ENCODE data around the gene MR1.

The MR1 gene

DNA sequence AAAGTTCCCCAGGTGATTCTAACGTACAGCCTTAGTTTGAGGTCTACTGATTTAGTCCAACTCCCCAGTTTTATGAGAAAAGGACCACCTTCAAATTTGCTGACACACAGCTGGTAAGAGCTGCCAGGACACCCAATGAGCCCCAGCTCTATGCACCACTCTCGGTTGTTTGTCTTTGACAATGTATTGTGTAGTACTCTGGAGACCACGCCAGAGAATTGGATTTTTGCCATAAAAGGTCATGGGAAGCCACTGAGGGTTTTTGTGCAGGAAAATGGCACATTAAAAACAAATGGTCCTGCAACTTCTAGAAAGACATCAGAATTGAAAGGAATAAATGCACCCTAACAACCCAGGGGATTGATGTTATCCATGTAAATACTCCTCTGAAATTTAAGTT is 47.6 kb downstream of the MR1 start:
- H3K9me3 Mint-ChIP-seq: no peaks in the 10 kb centered on the region
- H3K4me1 Mint-ChIP-seq: peaks cover 5% of the 10 kb centered on the region
- no peak for ATAC-seq (replicated peaks; ENCODE audit: extremely low read depth, poor library complexity, severe bottlenecking)

DNA sequence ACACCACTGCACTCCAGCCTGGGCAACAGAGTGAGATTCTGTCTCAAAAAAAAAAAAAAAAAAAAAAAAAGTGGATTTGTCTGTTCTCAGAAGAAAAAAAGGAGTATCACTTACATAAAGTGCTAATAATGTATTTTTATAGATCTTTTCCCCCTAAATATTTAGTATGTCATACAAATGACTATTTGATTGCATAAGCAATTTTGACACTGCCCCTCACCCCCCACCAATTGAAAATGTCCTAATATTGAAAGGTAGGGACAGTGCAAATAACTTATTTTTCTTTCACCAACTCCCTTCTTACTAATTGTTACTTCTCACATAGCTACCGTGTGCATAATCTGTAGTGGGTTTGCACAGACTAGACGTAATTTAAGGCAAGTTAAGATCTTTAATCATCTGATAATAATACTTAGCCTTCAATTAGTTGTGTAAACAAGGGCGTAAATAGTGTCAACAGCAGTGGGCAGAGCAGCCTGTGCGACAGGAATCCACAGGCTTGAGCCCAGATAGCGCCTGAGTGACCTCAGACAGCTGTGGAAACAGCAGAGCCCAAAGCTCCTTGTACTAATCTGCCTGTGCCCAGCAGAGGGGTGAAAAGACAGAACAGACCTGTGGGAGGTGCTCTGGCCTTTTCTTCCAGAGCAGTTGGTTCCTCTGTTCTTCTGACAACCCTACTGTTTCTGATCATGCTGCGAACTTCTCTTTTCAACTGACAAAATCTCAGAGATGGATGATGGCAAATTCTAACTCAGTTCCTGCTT is 50.2 kb downstream of the MR1 start:
- ATAC-seq (replicated peaks; ENCODE audit: extremely low read depth, poor library complexity, severe bottlenecking) (no peak), DNase-seq (ENCODE audit: low spot score in 2 of 2) (peak; percentile 22 to 28)
- H3K9me3 Mint-ChIP-seq: no peaks in the 10 kb centered on the region
- no peak overlapping the region for H3K27ac Mint-ChIP-seq (ENCODE audit: low read depth)
- peaks cover 20% of the 10 kb centered on the region for H3K27me3 Mint-ChIP-seq
- no peak overlapping the region for H3K4me3 Mint-ChIP-seq
- H3K36me3 Mint-ChIP-seq (ENCODE audit: insufficient read depth): peaks cover 8% of the 10 kb centered on the region
- H3K4me1 Mint-ChIP-seq: peaks cover 15% of the 10 kb centered on the region

More for the DNA sequence above, 47.6 kb downstream of the MR1 start:
- Mint-ChIP-seq H3K4me3 (no peak overlapping the region), H3K36me3 (ENCODE audit: insufficient read depth) (peaks cover 2% of the 10 kb centered on the region), H3K27ac (ENCODE audit: low read depth) (no peak overlapping the region), H3K27me3 (peaks cover 46% of the 10 kb centered on the region)
- DNase-seq (ENCODE audit: low spot score in 2 of 2): no peak

DNA sequence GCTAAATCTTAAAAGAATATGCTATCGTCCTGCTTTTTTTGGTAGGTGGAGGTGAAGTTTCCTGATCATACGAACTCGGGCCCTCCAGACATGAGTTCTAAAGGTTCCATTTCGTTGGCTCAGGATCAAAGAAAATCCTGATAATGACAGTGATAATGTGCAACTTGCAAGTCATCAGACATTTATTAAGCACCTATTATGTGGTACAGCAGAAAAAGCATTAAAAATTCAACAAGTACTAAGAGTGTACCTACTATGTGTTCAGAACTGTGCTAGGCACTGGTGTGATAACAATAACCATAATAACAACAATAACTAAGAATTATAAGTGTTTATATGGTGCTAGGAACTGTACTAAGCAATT is 50.8 kb downstream of the MR1 start:
- Mint-ChIP-seq H3K9me3 (no peaks in the 10 kb centered on the region), H3K4me1 (peaks cover 17% of the 10 kb centered on the region), H3K27me3 (peaks cover 14% of the 10 kb centered on the region), H3K27ac (ENCODE audit: low read depth) (no peak overlapping the region), H3K4me3 (no peak overlapping the region), H3K36me3 (ENCODE audit: insufficient read depth) (peaks cover 9% of the 10 kb centered on the region)
- no peak for DNase-seq (ENCODE audit: low spot score in 2 of 2)
- no peak for ATAC-seq (replicated peaks; ENCODE audit: extremely low read depth, poor library complexity, severe bottlenecking)

DNA sequence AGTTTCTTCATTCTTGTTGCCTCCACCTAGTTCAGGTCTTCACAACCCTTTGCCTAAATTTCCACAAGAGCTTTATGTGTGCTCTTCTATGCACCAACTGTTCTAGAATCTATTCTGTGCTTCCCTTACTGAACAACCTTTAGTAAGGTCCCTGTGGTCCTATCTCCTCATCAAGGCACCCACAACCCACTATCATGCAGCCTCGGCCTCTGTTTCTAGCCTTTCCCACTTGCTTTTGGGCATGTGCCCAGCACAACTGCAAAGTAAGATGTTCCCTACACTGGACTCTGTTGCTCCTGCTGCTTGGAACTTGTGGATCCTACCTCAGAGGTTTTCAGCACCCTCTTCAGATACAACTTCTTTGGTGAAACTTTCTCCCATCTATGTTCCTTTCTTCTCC is 52.3 kb downstream of the MR1 start:
- H3K36me3 Mint-ChIP-seq (ENCODE audit: insufficient read depth): peaks cover 21% of the 10 kb centered on the region
- H3K27me3 Mint-ChIP-seq: no peaks in the 10 kb centered on the region
- ATAC-seq (replicated peaks; ENCODE audit: extremely low read depth, poor library complexity, severe bottlenecking) (no peak), DNase-seq (ENCODE audit: low spot score in 2 of 2) (no peak)
- H3K4me3 Mint-ChIP-seq: no peak overlapping the region
- H3K9me3 Mint-ChIP-seq: no peaks in the 10 kb centered on the region
- H3K27ac Mint-ChIP-seq (ENCODE audit: low read depth): no peak overlapping the region
- H3K4me1 Mint-ChIP-seq: peaks cover 29% of the 10 kb centered on the region

DNA sequence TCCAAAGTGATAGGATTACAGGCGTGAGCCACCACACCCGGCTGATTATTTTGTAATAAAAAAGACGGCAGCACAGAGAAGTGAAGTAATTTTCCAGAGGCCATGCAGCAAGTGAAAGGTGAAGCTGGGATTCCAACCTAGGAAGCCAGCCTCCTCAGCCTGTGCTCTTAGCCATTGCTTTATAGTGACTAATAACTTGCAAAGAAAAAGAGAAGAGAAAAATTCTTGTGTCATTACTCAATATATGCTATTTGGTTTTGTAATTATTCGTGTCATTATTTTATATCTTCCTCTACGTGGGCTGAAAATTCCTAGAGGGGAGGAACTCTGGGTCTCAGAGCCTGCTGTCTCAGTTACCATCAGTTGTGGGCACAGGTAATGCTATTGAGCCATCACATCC is 53.1 kb downstream of the MR1 start:
- DNase-seq (ENCODE audit: low spot score in 2 of 2) (no peak), ATAC-seq (replicated peaks; ENCODE audit: extremely low read depth, poor library complexity, severe bottlenecking) (no peak)
- Mint-ChIP-seq H3K27ac (ENCODE audit: low read depth) (no peak overlapping the region), H3K4me1 (peaks cover 38% of the 10 kb centered on the region), H3K4me3 (no peak overlapping the region), H3K27me3 (no peaks in the 10 kb centered on the region), H3K36me3 (ENCODE audit: insufficient read depth) (peaks cover 26% of the 10 kb centered on the region), H3K9me3 (no peaks in the 10 kb centered on the region)

DNA sequence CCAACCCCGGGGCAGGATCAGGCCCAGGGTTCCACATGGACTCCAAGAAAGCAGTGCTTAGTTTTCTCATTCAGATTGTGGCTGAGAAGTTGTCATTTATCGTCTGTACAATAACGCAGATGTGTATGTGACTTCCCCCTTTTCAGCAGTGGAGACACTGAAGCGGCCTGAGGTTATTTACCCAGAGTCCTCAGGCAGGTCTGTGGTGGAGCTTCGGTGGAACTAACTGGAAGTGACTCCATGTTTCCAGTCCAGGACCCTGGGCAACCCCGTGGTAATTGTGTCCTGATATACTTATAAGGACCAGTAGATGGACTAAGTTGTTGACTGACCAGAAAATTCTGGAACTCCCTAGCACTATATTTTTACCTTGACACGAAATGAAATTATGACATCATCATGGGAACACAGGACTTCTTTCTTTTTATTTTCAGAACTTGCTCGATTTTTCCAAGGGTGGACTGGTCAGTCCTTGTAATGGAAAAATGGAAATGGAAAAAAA is 53.7 kb downstream of the MR1 start:
- H3K4me3 Mint-ChIP-seq: peak overlapping the region; percentile 96
- no peaks in the 10 kb centered on the region for H3K27me3 Mint-ChIP-seq
- DNase-seq (ENCODE audit: low spot score in 2 of 2): no peak
- peaks cover 29% of the 10 kb centered on the region for H3K36me3 Mint-ChIP-seq (ENCODE audit: insufficient read depth)
- H3K27ac Mint-ChIP-seq (ENCODE audit: low read depth): peak overlapping the region; percentile 97
- H3K9me3 Mint-ChIP-seq: no peaks in the 10 kb centered on the region
- no peak for ATAC-seq (replicated peaks; ENCODE audit: extremely low read depth, poor library complexity, severe bottlenecking)
- H3K4me1 Mint-ChIP-seq: peaks cover 43% of the 10 kb centered on the region

DNA sequence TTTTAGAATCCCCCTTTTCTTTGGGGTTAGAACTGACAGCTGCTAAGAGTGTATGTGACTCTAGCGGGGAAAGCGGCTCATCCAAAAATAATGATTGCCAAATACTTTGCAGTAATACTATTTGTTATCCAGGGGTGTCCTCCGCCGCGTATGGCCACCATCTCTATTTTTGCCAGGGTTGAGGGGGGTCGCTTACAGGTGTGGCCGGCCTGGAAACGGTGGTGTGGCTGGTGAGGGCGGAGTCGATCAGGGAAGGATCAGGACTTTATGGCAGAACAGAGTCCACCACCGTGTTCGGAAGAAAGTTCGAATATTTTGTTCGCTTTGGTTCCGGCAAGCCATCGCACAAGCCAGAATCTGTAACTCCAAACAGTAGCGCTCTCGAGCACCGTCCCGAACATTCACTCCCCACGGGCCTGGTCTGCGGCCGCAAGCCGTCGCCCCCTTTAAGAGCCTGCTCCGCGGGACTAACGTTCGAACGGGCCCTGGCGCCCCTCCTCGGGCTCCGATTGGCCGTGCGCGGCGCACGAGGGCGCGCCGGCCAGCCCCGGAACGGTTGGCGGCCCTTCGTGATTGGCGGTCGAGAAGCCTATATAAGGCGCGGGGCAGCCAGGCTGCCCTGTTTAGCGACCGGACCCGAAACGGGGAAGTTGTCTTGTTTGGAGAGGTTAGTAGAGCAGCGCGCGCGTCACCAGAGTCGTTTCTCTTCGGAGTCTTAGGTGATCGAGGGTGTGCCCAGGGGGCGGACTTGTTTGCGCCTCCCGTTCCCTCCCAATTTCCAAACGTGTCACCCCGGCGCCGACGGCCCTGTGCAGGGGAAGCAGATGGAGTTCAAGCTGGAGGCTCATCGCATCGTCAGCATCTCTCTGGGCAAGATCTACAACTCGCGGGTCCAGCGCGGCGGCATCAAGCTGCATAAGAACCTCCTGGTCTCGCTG is 54.6 kb downstream of the MR1 start, which contains the start of gene IER5:
TSS of gene IER5 (plus strand) at position 622 of the 938 bp plus-strand sequence. CDS start at position 825, 203 bp downstream.
- DNase-seq (ENCODE audit: low spot score in 2 of 2): peak; percentile 89 to 93
- peak; percentile 61 for ATAC-seq (replicated peaks; ENCODE audit: extremely low read depth, poor library complexity, severe bottlenecking)
- Mint-ChIP-seq H3K4me1 (peaks cover 52% of the 10 kb centered on the region), H3K27me3 (no peaks in the 10 kb centered on the region), H3K9me3 (no peaks in the 10 kb centered on the region), H3K27ac (ENCODE audit: low read depth) (peak within 1 kb of the TSS; percentile 97), H3K4me3 (peak within 1 kb of the TSS; percentile 96), H3K36me3 (ENCODE audit: insufficient read depth) (peaks cover 37% of the 10 kb centered on the region)

DNA sequence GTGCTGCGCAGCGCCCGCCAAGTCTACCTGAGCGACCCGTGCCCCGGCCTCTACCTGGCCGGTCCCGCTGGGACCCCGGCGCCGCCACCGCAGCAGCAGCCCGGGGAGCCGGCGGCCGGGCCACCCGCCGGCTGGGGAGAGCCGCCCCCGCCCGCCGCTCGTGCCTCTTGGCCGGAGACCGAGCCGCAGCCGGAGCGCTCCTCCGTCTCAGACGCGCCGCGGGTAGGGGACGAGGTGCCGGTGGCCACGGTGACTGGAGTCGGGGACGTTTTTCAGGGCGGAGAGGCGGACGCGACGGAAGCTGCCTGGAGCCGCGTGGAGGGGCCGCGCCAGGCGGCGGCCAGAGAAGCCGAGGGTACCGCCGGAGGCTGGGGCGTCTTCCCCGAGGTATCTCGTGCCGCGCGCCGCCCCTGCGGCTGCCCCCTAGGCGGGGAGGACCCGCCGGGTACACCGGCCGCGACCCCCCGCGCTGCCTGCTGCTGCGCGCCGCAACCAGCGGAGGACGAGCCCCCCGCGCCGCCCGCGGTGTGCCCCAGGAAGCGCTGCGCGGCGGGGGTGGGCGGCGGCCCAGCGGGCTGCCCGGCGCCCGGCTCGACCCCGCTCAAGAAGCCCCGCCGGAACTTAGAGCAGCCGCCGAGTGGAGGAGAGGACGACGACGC is 55.4 kb downstream of the MR1 start:
- H3K4me3 Mint-ChIP-seq: peak overlapping the region; percentile 96
- H3K9me3 Mint-ChIP-seq: no peaks in the 10 kb centered on the region
- DNase-seq (ENCODE audit: low spot score in 2 of 2): peak; percentile 26 to 32
- H3K27ac Mint-ChIP-seq (ENCODE audit: low read depth): peak overlapping the region; percentile 97
- H3K27me3 Mint-ChIP-seq: no peaks in the 10 kb centered on the region
- peaks cover 53% of the 10 kb centered on the region for H3K4me1 Mint-ChIP-seq
- H3K36me3 Mint-ChIP-seq (ENCODE audit: insufficient read depth): peaks cover 37% of the 10 kb centered on the region
- peak; percentile 5 for ATAC-seq (replicated peaks; ENCODE audit: extremely low read depth, poor library complexity, severe bottlenecking)

DNA sequence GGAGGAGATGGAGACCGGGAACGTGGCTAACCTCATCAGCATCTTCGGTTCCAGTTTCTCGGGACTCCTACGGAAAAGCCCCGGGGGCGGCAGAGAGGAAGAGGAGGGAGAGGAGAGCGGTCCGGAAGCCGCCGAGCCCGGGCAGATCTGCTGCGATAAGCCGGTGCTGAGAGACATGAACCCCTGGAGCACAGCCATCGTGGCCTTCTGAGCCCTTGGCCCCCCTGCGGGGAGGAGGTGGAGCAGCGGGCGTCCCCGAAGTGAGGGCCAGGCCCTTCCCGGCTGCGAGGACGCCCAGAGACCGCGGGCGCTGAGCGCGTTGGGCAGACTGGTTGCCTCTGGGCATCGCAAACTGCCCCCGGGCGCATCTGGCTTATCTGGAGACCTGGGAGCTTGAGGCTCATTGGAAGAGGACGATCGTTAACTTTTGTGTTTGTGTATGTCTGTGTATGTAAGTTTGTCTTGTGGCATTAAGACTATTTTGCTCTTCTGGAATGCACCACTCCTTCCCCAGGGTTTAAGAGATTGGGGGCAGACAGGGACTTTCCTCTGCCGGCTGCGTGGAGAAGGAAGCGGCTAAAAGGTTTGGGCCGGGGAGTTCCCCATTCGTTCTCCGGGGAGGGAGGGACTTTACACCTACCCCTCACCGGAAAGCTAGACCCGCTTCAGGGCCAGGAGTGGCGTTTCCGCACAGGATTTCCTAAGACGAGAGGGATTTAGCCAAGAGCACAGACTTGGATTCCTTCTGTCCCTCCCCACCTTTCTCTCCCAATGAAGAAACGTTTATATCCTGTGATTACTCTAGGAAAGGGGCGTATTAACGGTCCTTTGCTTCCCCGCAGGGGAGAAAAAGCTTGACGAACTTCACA is 56.1 kb downstream of the MR1 start:
- Mint-ChIP-seq H3K4me1 (peaks cover 53% of the 10 kb centered on the region), H3K9me3 (no peaks in the 10 kb centered on the region), H3K4me3 (peak overlapping the region; percentile 96), H3K36me3 (ENCODE audit: insufficient read depth) (peaks cover 37% of the 10 kb centered on the region), H3K27ac (ENCODE audit: low read depth) (peak overlapping the region; percentile 97), H3K27me3 (no peaks in the 10 kb centered on the region)
- DNase-seq (ENCODE audit: low spot score in 2 of 2) (peak; percentile 57 to 78), ATAC-seq (replicated peaks; ENCODE audit: extremely low read depth, poor library complexity, severe bottlenecking) (peak; percentile 70)

DNA sequence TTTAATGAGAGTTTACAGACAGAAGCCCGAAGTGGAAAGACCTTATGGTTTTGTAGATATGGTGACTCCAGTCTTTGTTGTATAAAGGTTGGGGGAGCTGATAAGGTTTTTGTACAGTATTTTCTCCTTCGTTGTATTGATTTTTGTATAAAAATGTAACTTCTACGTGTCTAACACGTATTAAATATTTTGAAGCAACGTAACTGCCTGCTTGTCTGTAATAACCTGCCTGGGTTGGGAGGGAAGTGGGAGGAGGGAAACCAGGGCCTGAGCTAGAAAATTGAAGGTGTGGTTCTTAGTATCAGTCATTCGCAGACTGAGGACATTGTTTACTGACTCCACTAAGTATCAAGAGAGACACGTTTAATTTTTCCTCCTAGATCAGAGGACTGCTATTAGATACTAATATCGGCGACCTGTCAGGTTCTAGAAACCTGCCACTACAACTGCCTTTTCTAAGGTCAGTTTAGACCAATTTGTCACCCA is 56.9 kb downstream of the MR1 start:
- Mint-ChIP-seq H3K36me3 (ENCODE audit: insufficient read depth) (peaks cover 37% of the 10 kb centered on the region), H3K9me3 (no peaks in the 10 kb centered on the region), H3K4me3 (peak overlapping the region; percentile 96), H3K4me1 (peaks cover 53% of the 10 kb centered on the region), H3K27ac (ENCODE audit: low read depth) (peak overlapping the region; percentile 97), H3K27me3 (no peaks in the 10 kb centered on the region)
- ATAC-seq (replicated peaks; ENCODE audit: extremely low read depth, poor library complexity, severe bottlenecking) (peak; percentile 11), DNase-seq (ENCODE audit: low spot score in 2 of 2) (no peak)

DNA sequence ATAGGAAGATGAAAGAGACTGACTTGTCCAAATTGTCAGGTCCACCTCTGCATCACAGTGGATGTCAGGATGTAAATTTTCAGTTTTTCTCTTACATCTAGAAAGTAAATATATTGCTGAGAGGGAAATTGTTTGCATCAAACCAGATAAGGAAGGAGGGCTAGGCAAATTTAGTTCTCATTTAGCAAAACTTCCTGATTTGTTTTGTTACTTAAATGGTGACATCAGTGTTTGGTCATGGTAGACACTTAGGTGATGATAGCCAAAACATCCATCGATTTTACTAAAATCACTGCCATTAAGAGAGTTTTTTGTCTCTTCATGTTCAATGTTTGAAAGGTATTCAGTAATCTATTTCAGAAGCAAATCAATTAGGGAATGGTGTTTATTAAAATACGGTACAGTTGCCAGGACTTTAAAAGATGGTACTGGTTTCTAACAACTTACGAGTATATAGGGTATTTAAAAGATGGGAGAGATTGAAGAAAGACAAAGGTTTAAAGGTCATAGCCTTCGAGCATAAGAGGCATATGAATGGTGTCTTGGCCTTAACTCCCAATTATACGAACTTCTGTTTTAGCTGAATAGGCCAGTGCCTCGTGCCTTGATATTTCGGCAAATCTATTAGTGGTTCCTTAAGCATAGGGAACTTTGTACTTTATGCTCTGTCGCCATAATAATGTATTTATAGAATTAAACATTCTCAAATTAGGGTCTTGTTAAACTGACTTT is 57.7 kb downstream of the MR1 start:
- H3K36me3 Mint-ChIP-seq (ENCODE audit: insufficient read depth): peaks cover 37% of the 10 kb centered on the region
- ATAC-seq (replicated peaks; ENCODE audit: extremely low read depth, poor library complexity, severe bottlenecking): no peak
- peaks cover 53% of the 10 kb centered on the region for H3K4me1 Mint-ChIP-seq
- DNase-seq (ENCODE audit: low spot score in 2 of 2): no peak
- H3K4me3 Mint-ChIP-seq: peak overlapping the region; percentile 96
- peak overlapping the region; percentile 97 for H3K27ac Mint-ChIP-seq (ENCODE audit: low read depth)
- no peaks in the 10 kb centered on the region for H3K9me3 Mint-ChIP-seq
- no peaks in the 10 kb centered on the region for H3K27me3 Mint-ChIP-seq
